GM23338 (cell line): Measurements from ENCODE around the gene KIF4A. TPM values are rescaled to one million over a fixed set of nuclear protein-coding genes. Genes with fewer than 3 reads are reported as not detected.

Source experiments
- ATAC-seq: fragments of 200-7000 bp; cut with Tn5 transposase; 3 replicates; pipeline ENCODE4 v1.9.1; 2020
- DNase-seq: peaks from one replicate; pipeline ENCODE4 v3.0.0-alpha.2; 2015; ENCODE audit warnings: low spot score
- H2AFZ ChIP-seq: fragments of 200-600 bp; sonication (generic); 2 replicates; pipeline ENCODE4 v1.8.0; 2016; ENCODE audit warnings: antibody characterized with exemption, mild to moderate bottlenecking, moderate library complexity
- H3F3A ChIP-seq: fragments of 200-600 bp; sonication (generic); replicated peaks from 2 replicates; pipeline ENCODE4 v1.8.0; 2017; ENCODE audit warnings: antibody characterized with exemption, mixed run types, low read depth
- H3K27ac ChIP-seq: fragments of 200-600 bp; sonication (generic); 2 replicates; pipeline ENCODE4 v1.6.1; 2016; ENCODE audit warnings: low read depth
- H3K27me3 ChIP-seq: fragments of 200-600 bp; sonication (generic); 2 replicates; pipeline ENCODE4 v1.8.0; 2016; ENCODE audit warnings: mild to moderate bottlenecking, mixed run types, moderate library complexity; ENCODE audit not compliant: insufficient read depth
- H3K36me3 ChIP-seq: fragments of 200-600 bp; sonication (generic); 2 replicates; pipeline ENCODE4 v1.8.0; 2016; ENCODE audit warnings: mild to moderate bottlenecking; ENCODE audit not compliant: insufficient read depth
- H3K4me1 ChIP-seq: fragments of 200-600 bp; sonication (generic); 2 replicates; pipeline ENCODE4 v1.8.0; 2016; ENCODE audit warnings: mild to moderate bottlenecking, moderate library complexity; ENCODE audit not compliant: insufficient read depth
- H3K4me2 ChIP-seq: fragments of 200-600 bp; sonication (generic); 2 replicates; pipeline ENCODE4 v1.7.1; 2017; ENCODE audit warnings: mixed run types
- H3K4me3 ChIP-seq: fragments of 200-600 bp; sonication (generic); 2 replicates; pipeline ENCODE4 v1.6.1; 2016; ENCODE audit warnings: mixed run types
- H3K79me2 ChIP-seq: fragments of 200-600 bp; sonication (generic); replicated peaks from 2 replicates; pipeline ENCODE4 v1.8.0; 2017; ENCODE audit warnings: mild to moderate bottlenecking; ENCODE audit not compliant: insufficient read depth
- H3K9me2 ChIP-seq: fragments of 200-600 bp; sonication (generic); 2 replicates; pipeline ENCODE4 v1.8.0; 2017; ENCODE audit not compliant: insufficient read depth
- H4K20me1 ChIP-seq: fragments of 200-600 bp; sonication (generic); replicated peaks from 2 replicates; pipeline ENCODE4 v1.8.0; 2017; ENCODE audit warnings: mild to moderate bottlenecking; ENCODE audit not compliant: insufficient read depth
- H3K27ac Mint-ChIP-seq: 2 replicates; pipeline ENCODE4 v1.8.0; 2020; ENCODE audit warnings: inconsistent platforms, mild to moderate bottlenecking, moderate library complexity, mixed read lengths
- H3K27me3 Mint-ChIP-seq: 3 replicates; pipeline ENCODE4 v1.8.0; 2022; ENCODE audit warnings: low read depth, mild to moderate bottlenecking, moderate library complexity, mixed read lengths, inconsistent platforms; ENCODE audit not compliant: insufficient read depth, poor library complexity
- H3K36me3 Mint-ChIP-seq: 3 replicates; pipeline ENCODE4 v1.8.0; 2021; ENCODE audit warnings: low read depth, mild to moderate bottlenecking, inconsistent platforms, moderate library complexity, mixed read lengths
- H3K4me1 Mint-ChIP-seq: 3 replicates; pipeline ENCODE4 v1.8.0; 2020; ENCODE audit warnings: mild to moderate bottlenecking, inconsistent platforms, mixed read lengths
- H3K4me3 Mint-ChIP-seq: 3 replicates; pipeline ENCODE4 v1.8.0; 2021; ENCODE audit warnings: moderate library complexity, mild to moderate bottlenecking, inconsistent platforms, mixed read lengths
- H3K9me3 Mint-ChIP-seq: 3 replicates; pipeline ENCODE4 v1.8.0; 2020; ENCODE audit warnings: moderate library complexity, mild to moderate bottlenecking, inconsistent platforms, mixed read lengths
- CREB1 ChIP-seq: fragments of 250-450 bp; sonication (Bioruptor Pico); IDR thresholded peaks from 2 replicates; pipeline ENCODE4 v1.5.0; 2020; ENCODE audit warnings: low read depth, mild to moderate bottlenecking, moderate library complexity
- EZH2 ChIP-seq: fragments of 200-600 bp; sonication (generic); IDR thresholded peaks from one replicate; pipeline ENCODE4 v1.8.0; 2017; ENCODE audit warnings: antibody characterized with exemption, mild to moderate bottlenecking, low read depth; ENCODE audit not compliant: unreplicated experiment
- EZH2phosphoT487 ChIP-seq: fragments of 200-600 bp; sonication (generic); IDR thresholded peaks from one replicate; pipeline ENCODE4 v1.8.1; 2018; ENCODE audit warnings: antibody characterized with exemption; ENCODE audit not compliant: unreplicated experiment
- NANOG ChIP-seq: IDR thresholded peaks from 2 replicates; pipeline ENCODE4 v1.6.1; 2016; ENCODE audit warnings: antibody characterized with exemption, borderline replicate concordance
- POLR2AphosphoS5 ChIP-seq: IDR thresholded peaks from 2 replicates; pipeline ENCODE4 v1.6.1; 2016; ENCODE audit warnings: antibody characterized with exemption, low read depth
- ZNF462 ChIP-seq: fragments of 250-450 bp; sonication (Bioruptor Pico); IDR thresholded peaks from 2 replicates; pipeline ENCODE4 v1.5.0; 2020; ENCODE audit warnings: mild to moderate bottlenecking, moderate library complexity
- polyA plus RNA-seq: library from polyadenylated mRNA; unstranded; fragments of >200 nt; fragmentation: Nextera tagmentation; extraction: Ambion mirVana; gene quantifications from 2 replicates; pipeline ENCODE4 v1.2.1, GENCODE V29; 2016
- total RNA-seq: library from RNA; depleted of rRNA; stranded (reverse); fragments of >200 nt; shearing (Covaris generic); gene quantifications from 2 replicates; pipeline ENCODE4 v1.2.3, GENCODE V29; 2014
- TF ChIP-seq, protein P1 (sequence below): IDR thresholded peaks from one replicate; pipeline ENCODE4 v1.6.1; 2018; ENCODE audit warnings: antibody characterized with exemption; ENCODE audit not compliant: unreplicated experiment
- TF ChIP-seq, protein P2 (sequence below): IDR thresholded peaks from 2 replicates; pipeline ENCODE4 v1.6.1; 2016; ENCODE audit warnings: antibody characterized with exemption

Gene KIF4A
- total and polyA plus RNA-seq, 2 experiments from 2014 or later, result 21.5 to 27.6 TPM

DNA sequence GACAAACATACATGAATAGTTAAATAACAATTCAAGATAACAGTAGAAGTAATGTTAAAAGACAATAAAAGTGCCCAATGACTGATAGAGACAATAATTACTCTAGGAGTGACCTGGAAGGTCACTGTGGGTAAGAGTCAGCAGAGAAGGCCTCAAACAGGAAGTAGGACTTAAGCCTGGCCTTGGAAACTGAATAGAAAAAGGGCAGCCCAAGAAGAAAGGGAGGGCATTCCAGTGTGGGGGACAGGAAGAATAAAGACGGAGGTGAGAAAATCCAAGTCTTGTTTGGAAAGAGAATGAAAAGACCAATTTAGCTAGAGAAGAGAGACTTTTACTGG, 35.9 kb upstream of the KIF4A start:
- H3K4me3 ChIP-seq, result no peak overlapping the region
- no peaks in the 10 kb centered on the region for H3K36me3 ChIP-seq
- no peak overlapping the region for H3K27ac ChIP-seq
- Mint-ChIP-seq H3K27ac (no peak overlapping the region), H3K36me3 (no peaks in the 10 kb centered on the region), H3K9me3 (no peaks in the 10 kb centered on the region), H3K27me3 (peaks cover 2% of the 10 kb centered on the region), H3K4me3 (no peak overlapping the region), H3K4me1 (peaks cover 26% of the 10 kb centered on the region)
- no peaks in the 10 kb centered on the region for H3K79me2 ChIP-seq
- H3F3A ChIP-seq, result no peaks in the 10 kb centered on the region
- H3K4me1 ChIP-seq, result peaks cover 3% of the 10 kb centered on the region; the same call in 1 of the 2 replicates
- no peaks in the 10 kb centered on the region for H4K20me1 ChIP-seq
- H3K27me3 ChIP-seq, result no peaks in the 10 kb centered on the region
- H3K9me2 ChIP-seq, result 0 out of 2 replicates have a peak, but pooled peaks cover 6% of the 10 kb centered on the region
- DNase-seq (no peak), ATAC-seq (no peak)
- TF ChIP-seq, protein P1, sequence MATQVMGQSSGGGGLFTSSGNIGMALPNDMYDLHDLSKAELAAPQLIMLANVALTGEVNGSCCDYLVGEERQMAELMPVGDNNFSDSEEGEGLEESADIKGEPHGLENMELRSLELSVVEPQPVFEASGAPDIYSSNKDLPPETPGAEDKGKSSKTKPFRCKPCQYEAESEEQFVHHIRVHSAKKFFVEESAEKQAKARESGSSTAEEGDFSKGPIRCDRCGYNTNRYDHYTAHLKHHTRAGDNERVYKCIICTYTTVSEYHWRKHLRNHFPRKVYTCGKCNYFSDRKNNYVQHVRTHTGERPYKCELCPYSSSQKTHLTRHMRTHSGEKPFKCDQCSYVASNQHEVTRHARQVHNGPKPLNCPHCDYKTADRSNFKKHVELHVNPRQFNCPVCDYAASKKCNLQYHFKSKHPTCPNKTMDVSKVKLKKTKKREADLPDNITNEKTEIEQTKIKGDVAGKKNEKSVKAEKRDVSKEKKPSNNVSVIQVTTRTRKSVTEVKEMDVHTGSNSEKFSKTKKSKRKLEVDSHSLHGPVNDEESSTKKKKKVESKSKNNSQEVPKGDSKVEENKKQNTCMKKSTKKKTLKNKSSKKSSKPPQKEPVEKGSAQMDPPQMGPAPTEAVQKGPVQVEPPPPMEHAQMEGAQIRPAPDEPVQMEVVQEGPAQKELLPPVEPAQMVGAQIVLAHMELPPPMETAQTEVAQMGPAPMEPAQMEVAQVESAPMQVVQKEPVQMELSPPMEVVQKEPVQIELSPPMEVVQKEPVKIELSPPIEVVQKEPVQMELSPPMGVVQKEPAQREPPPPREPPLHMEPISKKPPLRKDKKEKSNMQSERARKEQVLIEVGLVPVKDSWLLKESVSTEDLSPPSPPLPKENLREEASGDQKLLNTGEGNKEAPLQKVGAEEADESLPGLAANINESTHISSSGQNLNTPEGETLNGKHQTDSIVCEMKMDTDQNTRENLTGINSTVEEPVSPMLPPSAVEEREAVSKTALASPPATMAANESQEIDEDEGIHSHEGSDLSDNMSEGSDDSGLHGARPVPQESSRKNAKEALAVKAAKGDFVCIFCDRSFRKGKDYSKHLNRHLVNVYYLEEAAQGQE, result no peak
- TF ChIP-seq NANOG, result no peak
- TF ChIP-seq, protein P2, sequence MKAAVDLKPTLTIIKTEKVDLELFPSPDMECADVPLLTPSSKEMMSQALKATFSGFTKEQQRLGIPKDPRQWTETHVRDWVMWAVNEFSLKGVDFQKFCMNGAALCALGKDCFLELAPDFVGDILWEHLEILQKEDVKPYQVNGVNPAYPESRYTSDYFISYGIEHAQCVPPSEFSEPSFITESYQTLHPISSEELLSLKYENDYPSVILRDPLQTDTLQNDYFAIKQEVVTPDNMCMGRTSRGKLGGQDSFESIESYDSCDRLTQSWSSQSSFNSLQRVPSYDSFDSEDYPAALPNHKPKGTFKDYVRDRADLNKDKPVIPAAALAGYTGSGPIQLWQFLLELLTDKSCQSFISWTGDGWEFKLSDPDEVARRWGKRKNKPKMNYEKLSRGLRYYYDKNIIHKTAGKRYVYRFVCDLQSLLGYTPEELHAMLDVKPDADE, result no peak
- no peak for TF ChIP-seq EZH2phosphoT487
- no peak overlapping the region for H2AFZ ChIP-seq
- no peak overlapping the region for H3K4me2 ChIP-seq

GRCh38 chrX:70254909-70255308, 35.0 kb upstream of the KIF4A start:
- no peak for DNase-seq
- H3K27ac ChIP-seq, result no peak overlapping the region
- H3F3A ChIP-seq, result no peaks in the 10 kb centered on the region
- H3K27me3 ChIP-seq, result no peaks in the 10 kb centered on the region
- ATAC-seq, result no peak
- Mint-ChIP-seq H3K4me3 (no peak overlapping the region), H3K27me3 (peaks cover 2% of the 10 kb centered on the region), H3K4me1 (peaks cover 26% of the 10 kb centered on the region), H3K27ac (no peak overlapping the region), H3K36me3 (no peaks in the 10 kb centered on the region), H3K9me3 (no peaks in the 10 kb centered on the region)
- no peak overlapping the region for H3K4me3 ChIP-seq
- H4K20me1 ChIP-seq, result no peaks in the 10 kb centered on the region
- H3K4me1 ChIP-seq, result peaks cover 3% of the 10 kb centered on the region; the same call in 1 of the 2 replicates
- no peaks in the 10 kb centered on the region for H3K36me3 ChIP-seq
- H3K4me2 ChIP-seq, result no peak overlapping the region
- H3K9me2 ChIP-seq, result 0 out of 2 replicates have a peak, but pooled peaks cover 6% of the 10 kb centered on the region
- H2AFZ ChIP-seq, result no peak overlapping the region
- no peaks in the 10 kb centered on the region for H3K79me2 ChIP-seq
- TF ChIP-seq ZNF462 (CRISPR knock-in tag) (no peak), CREB1 (no peak), EZH2 (no peak), NANOG (no peak), POLR2AphosphoS5 (no peak), EZH2phosphoT487 (no peak)
- TF ChIP-seq, protein P2, result no peak
